K562 (cell line): Measurements from ENCODE around the gene TPSG1. TPM values are rescaled to one million over a fixed set of nuclear protein-coding genes. Genes with fewer than 3 reads are reported as not detected.

Experiments
- ATAC-seq: fragments of 200-7000 bp; cut with Tn5 transposase; 3 replicates; pipeline ENCODE4 v1.9.1; 2020; ENCODE audit warnings: moderate library complexity
- BruUV-seq: library from RNA; stranded (reverse); fragments of 400-500 nt; replicated peaks from 2 replicates; lab custom pipeline; 2021; lab: Mats Ljungman, UMichigan
- CTCF ChIA-PET: fragments of 300-600 bp; formaldehyde crosslinking; extraction: SDS; loops from one replicate; lab custom pipeline; 2021; ENCODE audit warnings: low intra/inter-chr PET ratio; lab: Yijun Ruan, JAX
- POLR2A ChIA-PET: fragments of 300-600, 350-650 bp; sonication (Branson Sonifier 250); formaldehyde crosslinking; extraction: SDS; loops from one replicate; lab custom pipeline; 2021; ENCODE audit warnings: antibody characterized with exemption, inconsistent platforms; lab: Yijun Ruan, JAX
- DNase-seq, 4 experiments: peaks; one replicate each; pipeline versions ENCODE4 v3.0.0 to v3.0.0-alpha.2; 2011 to 2018; ENCODE audit warnings: low spot score in 3 of 4, mixed read lengths in 3 of 4; ENCODE audit errors: extremely low read depth in 1 of 4
- FAIRE-seq: peaks from 2 replicates; lab custom pipeline; 2011; peaks lifted over from hg19 to GRCh38; lab: Jason Lieb, UNC
- H2AFZ ChIP-seq: 2 replicates; pipeline ENCODE4 v1.6.0; 2011; ENCODE audit warnings: low read depth, low read length, control low read depth, inconsistent platforms
- H3K27ac ChIP-seq: fragments of 200-600 bp; 3 replicates; pipeline ENCODE4 v1.8.0; 2011; ENCODE audit warnings: low read depth, mild to moderate bottlenecking, control low read depth, inconsistent platforms, low read length, moderate library complexity, mixed read lengths; ENCODE audit errors: extremely low read depth
- H3K27me3 ChIP-seq, 2 experiments: fragments of 300-600 bp in 1 of 2; 2 replicates in 1 of 2; 3 replicates in 1 of 2; pipeline versions ENCODE4 v1.6.0 to v1.8.0; 2011; ENCODE audit warnings: inconsistent platforms in 2 of 2, low read length in 2 of 2, mild to moderate bottlenecking in 1 of 2, mixed read lengths in 1 of 2, moderate library complexity in 1 of 2; ENCODE audit not compliant: control insufficient read depth in 2 of 2, insufficient read depth in 2 of 2
- H3K36me3 ChIP-seq: fragments of 300-600 bp; 3 replicates; pipeline ENCODE4 v1.8.0; 2011; ENCODE audit warnings: mild to moderate bottlenecking, low read length, inconsistent platforms; ENCODE audit not compliant: control insufficient read depth, insufficient read depth
- H3K4me1 ChIP-seq, 2 experiments: fragments of 200-600 bp in 1 of 2; replicated peaks in 1 of 2; 2 replicates in 1 of 2; 3 replicates in 1 of 2; pipeline versions ENCODE4 v1.5.1 to v1.8.0; 2011; ENCODE audit warnings: inconsistent platforms in 2 of 2, low read length in 2 of 2, mild to moderate bottlenecking in 1 of 2, mixed read lengths in 1 of 2, moderate library complexity in 1 of 2; ENCODE audit not compliant: control insufficient read depth in 2 of 2, insufficient read depth in 2 of 2
- H3K4me2 ChIP-seq: 2 replicates; pipeline ENCODE4 v1.6.1; 2011; ENCODE audit warnings: low read length, control low read depth, inconsistent platforms, mixed read lengths; ENCODE audit not compliant: insufficient read depth
- H3K4me3 ChIP-seq: fragments of 200-600 bp; sonication (generic), shearing (Covaris generic); 2 replicates; pipeline ENCODE4 v1.5.1; 2016; ENCODE audit warnings: control low read depth, inconsistent platforms
- H3K79me2 ChIP-seq: fragments of 200-600 bp; 3 replicates; pipeline ENCODE4 v1.8.0; 2011; ENCODE audit warnings: low read length, inconsistent platforms; ENCODE audit not compliant: control insufficient read depth, insufficient read depth
- H3K9ac ChIP-seq, 2 experiments: 2 replicates each; pipeline versions ENCODE4 v1.6.0 to v1.6.1; 2011; ENCODE audit warnings: low read depth in 2 of 2, low read length in 2 of 2, control low read depth in 1 of 2, inconsistent platforms in 1 of 2, mild to moderate bottlenecking in 1 of 2, mixed read lengths in 1 of 2; ENCODE audit not compliant: insufficient read depth in 1 of 2
- H3K9me1 ChIP-seq: one replicate; pipeline ENCODE4 v1.6.0; 2011; ENCODE audit warnings: inconsistent platforms, mild to moderate bottlenecking, low read length, moderate library complexity; ENCODE audit not compliant: control insufficient read depth, insufficient read depth
- H3K9me3 ChIP-seq: replicated peaks from 2 replicates; pipeline ENCODE4 v1.5.1; 2011; ENCODE audit warnings: low read depth, low read length, inconsistent platforms; ENCODE audit not compliant: control insufficient read depth, insufficient read depth
- H4K20me1 ChIP-seq: replicated peaks from 2 replicates; pipeline ENCODE4 v1.6.1; 2011; ENCODE audit warnings: low read length, inconsistent platforms, mixed read lengths; ENCODE audit not compliant: control insufficient read depth, insufficient read depth
- ASH1L ChIP-seq: fragments of 450-650 bp; IDR thresholded peaks from 2 replicates; pipeline ENCODE4 v1.6.1; 2018; ENCODE audit warnings: borderline replicate concordance, mild to moderate bottlenecking, low read depth; ENCODE audit not compliant: partially characterized antibody
- ETS1 ChIP-seq: conservative IDR thresholded peaks from 2 replicates; pipeline ENCODE4 v1.6.1; 2011; ENCODE audit warnings: low read depth, mild to moderate bottlenecking, low read length; ENCODE audit not compliant: control insufficient read depth
- MAX ChIP-seq: sonication (generic); formaldehyde crosslinking; IDR thresholded peaks from 2 replicates; pipeline ENCODE4 v1.9.0; 2022; ENCODE audit warnings: mild to moderate bottlenecking, missing genetic modification reagents
- SP1 ChIP-seq: sonication (generic); formaldehyde crosslinking; IDR thresholded peaks from 2 replicates; pipeline ENCODE4 v1.8.1; 2022; ENCODE audit warnings: mild to moderate bottlenecking, missing genetic modification reagents
- ZBTB2 ChIP-seq: fragments of 450-650 bp; IDR thresholded peaks from 2 replicates; pipeline ENCODE4 v1.6.1; 2016; ENCODE audit warnings: antibody characterized with exemption
- ZNF398 ChIP-seq: fragments of 250-450 bp; sonication (Bioruptor Pico); IDR thresholded peaks from 2 replicates; pipeline ENCODE4 v1.8.0; 2021; ENCODE audit warnings: moderate library complexity, mild to moderate bottlenecking, inconsistent platforms
- ZNF584 ChIP-seq: fragments of 200-800 bp; sonication (Bioruptor generic); IDR thresholded peaks from 2 replicates; pipeline ENCODE4 v1.6.1; 2016; ENCODE audit warnings: low read depth, mild to moderate bottlenecking, missing genetic modification characterization, missing compliant biosample characterization
- WGBS: fragments of 100-300 bp; shearing (Covaris generic); methylation state at CpG from one replicate; pipeline ENCODE4 v1.1.6; 2016; ENCODE audit warnings: low coverage, mixed read lengths; ENCODE audit not compliant: insufficient coverage; ENCODE audit errors: missing lambda C conversion rate; 5-methylcytosine and 5-hydroxymethylcytosine counted together
- in situ Hi-C: fragments of 300-500 bp; cut with MboI; formaldehyde crosslinking; loops from 4 replicates; pipeline ENCODE4 v1.15.0; 2018; ENCODE audit warnings: inconsistent platforms, mixed read lengths
- intact Hi-C: fragments of 100-400 bp; cut with micrococcal nuclease; formaldehyde crosslinking; loops from 2 replicates; pipeline ENCODE4 v1.14.2; 2022
- polyA plus RNA-seq, 8 experiments: library from polyadenylated mRNA; depleted of rRNA in 4 of 8; stranded (reverse) in 5 of 8; unstranded in 3 of 8; fragments of >200 nt; fragmentation: Nextera tagmentation in 2 of 8; fragmentation: Illumina TruSeq in 1 of 8; extraction: Ambion mirVana in 2 of 8; extraction: Trizol in 1 of 8; gene quantifications; 2 replicates each; pipeline versions ENCODE4 v1.2.1 to v1.2.3, GENCODE V29; 2011 to 2014; ENCODE audit warnings: inconsistent platforms in 1 of 8, missing spikeins in 1 of 8
- total RNA-seq, 7 experiments: library from RNA; depleted of rRNA in 6 of 7; stranded (reverse); fragments of >200 nt in 6 of 7; fragmentation: Illumina TruSeq in 2 of 7; extraction: Trizol in 2 of 7; gene quantifications; 2 replicates each; pipeline versions ENCODE4 v1.2.1 to v1.2.3, GENCODE V29; 2011 to 2021; ENCODE audit warnings: low replicate concordance in 1 of 7

TPSG1 gene
- total and polyA plus RNA-seq, 9 of the 15 experiments (the other 6 are each of a cell fraction or from before 2014, with no cell fraction given): not detected

- H3K4me1 ChIP-seq: peaks cover 0 to 45% of the 10 kb centered on the region in 2 experiments; a peak in 2 of 5 replicates
- no peak overlapping the region for H3K4me2 ChIP-seq
- no peaks in the 10 kb centered on the region for H3K79me2 ChIP-seq
- WGBS: 1% methylated on average over 9 of the region's 21 CpGs
- in situ Hi-C loops: no loop called here
- ChIA-PET CTCF (no interaction called here), POLR2A (interaction anchor here (0.6 to 0.9 kb wide), 2 partner anchors 10 to 95 kb away, joined by 3 read pairs; no protein-coding TSS in a partner anchor)
- intact Hi-C loops: no loop called here
- no peak overlapping the region for H2AFZ ChIP-seq
- no peaks in the 10 kb centered on the region for H3K9me1 ChIP-seq
- no peak overlapping the region for H3K27ac ChIP-seq
- H4K20me1 ChIP-seq: no peaks in the 10 kb centered on the region
- H3K4me3 ChIP-seq: no peak overlapping the region
- ATAC-seq: no peak
- H3K9ac ChIP-seq: no peak overlapping the region; a peak in 1 of 4 replicates
- no peak for DNase-seq
- FAIRE-seq: no peak
- H3K9me3 ChIP-seq: no peaks in the 10 kb centered on the region
- H3K36me3 ChIP-seq: no peaks in the 10 kb centered on the region
- no TSS peak for BruUV-seq
- no peak for TF ChIP-seq SP1 (CRISPR knock-in tag)
- TF ChIP-seq ETS1: no peak
- peaks cover 32 to 73% of the 10 kb centered on the region in 2 experiments; a peak in 4 of 5 replicates for H3K27me3 ChIP-seq
These were observed 20.1 kb downstream of the TPSG1 start for GRCh38 chr16:1204933-1205332.

- H3K9me3 ChIP-seq: no peaks in the 10 kb centered on the region
- H3K9me1 ChIP-seq: no peaks in the 10 kb centered on the region
- DNase-seq (no peak), FAIRE-seq (no peak), ATAC-seq (no peak)
- peaks cover 18 to 48% of the 10 kb centered on the region in 2 experiments; a peak in 4 of 5 replicates for H3K27me3 ChIP-seq
- POLR2A ChIA-PET: no interaction called here
- CTCF ChIA-PET: no interaction called here
- WGBS: 41% methylated on average over 15 of the region's 18 CpGs
- peaks cover 0 to 44% of the 10 kb centered on the region in 2 experiments; a peak in 2 of 5 replicates for H3K4me1 ChIP-seq
- H3K27ac ChIP-seq: no peak overlapping the region
- intact Hi-C loops: no loop called here
- no peaks in the 10 kb centered on the region for H3K36me3 ChIP-seq
- in situ Hi-C loops: no loop called here
- no peak overlapping the region for H3K4me2 ChIP-seq
- no TSS peak for BruUV-seq
- H2AFZ ChIP-seq: no peak overlapping the region
- H3K9ac ChIP-seq: no peak overlapping the region
- no peak overlapping the region for H3K4me3 ChIP-seq
- no peaks in the 10 kb centered on the region for H4K20me1 ChIP-seq
- H3K79me2 ChIP-seq: no peaks in the 10 kb centered on the region
- TF ChIP-seq ZNF398 (no peak), ASH1L (no peak), MAX (CRISPR knock-in tag) (no peak), ZNF584 (no peak), ZBTB2 (no peak)
These were observed 22.8 kb downstream of the TPSG1 start for GRCh38 chr16:1202274-1202673.
